IPS-NIHi7 (cell line): ENCODE data around the gene MYH9.
"Not testable (repeated sequence)": the region's sequence is repeated elsewhere in the genome, so short reads cannot be mapped to it uniquely, and the experiment has no call there.

ENCODE experiments used
- DNase-seq: peaks from one replicate; pipeline ENCODE4 v3.0.0; 2012; ENCODE audit warnings: mixed read lengths; ENCODE audit errors: extremely low spot score

Gene MYH9

GRCh38 chr22:36291831-36292740 is 95.7 kb downstream of the MYH9 start:
- no peak for DNase-seq

- not testable (repeated sequence) for DNase-seq
These were observed 97.2 kb downstream of the MYH9 start for GRCh38 chr22:36290391-36291075.

- not testable (repeated sequence) for DNase-seq
These were observed 97.8 kb downstream of the MYH9 start for GRCh38 chr22:36289948-36290371.

GRCh38 chr22:36289406-36289870 is 98.3 kb downstream of the MYH9 start:
- DNase-seq = no peak

GRCh38 chr22:36288571-36289405 is 99.0 kb downstream of the MYH9 start:
- no peak for DNase-seq

- DNase-seq = no peak
These were observed 99.8 kb downstream of the MYH9 start for GRCh38 chr22:36287881-36288515.

- peak; percentile 91 for DNase-seq
These were observed 101.4 kb downstream of the MYH9 start for GRCh38 chr22:36286096-36286957.

GRCh38 chr22:36285545-36285944 is 102.2 kb downstream of the MYH9 start:
- DNase-seq = no peak

- no peak for DNase-seq
These were observed 102.8 kb downstream of the MYH9 start for GRCh38 chr22:36285017-36285416.

GRCh38 chr22:36284171-36284571 is 103.6 kb downstream of the MYH9 start:
- DNase-seq = no peak

- DNase-seq = no peak
These were observed 105.4 kb downstream of the MYH9 start for GRCh38 chr22:36282328-36282831.

GRCh38 chr22:36281781-36282327 is 105.9 kb downstream of the MYH9 start:
- DNase-seq = no peak

GRCh38 chr22:36280379-36280778 is 107.4 kb downstream of the MYH9 start:
- DNase-seq = no peak

GRCh38 chr22:36279219-36279666 is 108.5 kb downstream of the MYH9 start:
- no peak for DNase-seq

GRCh38 chr22:36277482-36278291 is 110.1 kb downstream of the MYH9 start:
- peak; percentile 82 for DNase-seq

GRCh38 chr22:36274531-36274930 is 113.2 kb downstream of the MYH9 start:
- DNase-seq = no peak

GRCh38 chr22:36271951-36272350 is 115.8 kb downstream of the MYH9 start:
- DNase-seq = not testable (repeated sequence)

- DNase-seq = not testable (repeated sequence)
These were observed 116.5 kb downstream of the MYH9 start for GRCh38 chr22:36271231-36271630.
